HCT116 (cell line): Measurements from ENCODE around the gene SLAIN1. TPM values are rescaled to one million over a fixed set of nuclear protein-coding genes. Genes with fewer than 3 reads are reported as not detected.
"Not testable (repeated sequence)": the region's sequence is repeated elsewhere in the genome, so short reads cannot be mapped to it uniquely, and the experiment has no call there.

Experiments used
- ATAC-seq: fragments of 200-7000 bp; cut with Tn5 transposase; 2 replicates; pipeline ENCODE4 v1.9.1; 2020; ENCODE audit warnings: mild to moderate bottlenecking, moderate library complexity
- BruUV-seq: library from RNA; stranded (reverse); fragments of 400-500 nt; replicated peaks from 2 replicates; lab custom pipeline; 2021; lab: Mats Ljungman, UMichigan
- CTCF ChIA-PET: fragments of 300-600 bp; sonication (Branson Sonifier 250); formaldehyde crosslinking; loops from one replicate; lab custom pipeline; 2021; ENCODE audit warnings: antibody characterized with exemption; lab: Charles Lee
- POLR2A ChIA-PET: fragments of 300-600, 350-600 bp; sonication (Branson Sonifier 250); formaldehyde crosslinking; loops from one replicate; lab custom pipeline; 2021; ENCODE audit warnings: antibody characterized with exemption; lab: Charles Lee
- RAD21 ChIA-PET, 2 experiments: fragments of 300-600 bp; sonication (Branson Sonifier 250); formaldehyde crosslinking; loops; one replicate each; lab custom pipeline; 2023; ENCODE audit warnings: low total read pairs in 2 of 2; ENCODE audit not compliant: uncharacterized antibody in 2 of 2, unreplicated experiment in 2 of 2, low non-redundant PET in 1 of 2; lab: Charles Lee
- DNase-seq: peaks from one replicate; pipeline ENCODE4 v3.0.0-alpha.2; 2010; ENCODE audit warnings: low read depth, low spot score
- H2AFZ ChIP-seq: fragments of 200-600 bp; shearing (Covaris generic), sonication (generic); 2 replicates; pipeline ENCODE4 v1.6.1; 2017; ENCODE audit warnings: low read depth, mixed run types, mixed read lengths, antibody characterized with exemption, low read length; ENCODE audit not compliant: poor library complexity, severe bottlenecking
- H3K27ac ChIP-seq: 2 replicates; pipeline ENCODE4 v1.5.1; 2012; ENCODE audit warnings: low read depth, low read length
- H3K27me3 ChIP-seq: fragments of 200-600 bp; sonication (generic); 2 replicates; pipeline ENCODE4 v1.6.1; 2016; ENCODE audit warnings: mixed run types, low read length, mixed read lengths; ENCODE audit not compliant: insufficient read depth
- H3K36me3 ChIP-seq, 2 experiments: fragments of 200-500 bp in 1 of 2; fragments of 200-600 bp in 1 of 2; sonication (Bioruptor generic) in 1 of 2; sonication (generic) in 1 of 2; 2 replicates each; pipeline versions ENCODE4 v1.5.1 to v1.6.1; 2014 to 2016; ENCODE audit warnings: low read length in 2 of 2, inconsistent platforms in 1 of 2, mixed read lengths in 1 of 2, mixed run types in 1 of 2; ENCODE audit not compliant: insufficient read depth in 2 of 2, control insufficient read depth in 1 of 2
- H3K4me1 ChIP-seq, 2 experiments: fragments of 200-600 bp in 1 of 2; sonication (generic) in 1 of 2; 2 replicates each; pipeline versions ENCODE4 v1.5.1 to v1.6.1; 2012 to 2017; ENCODE audit warnings: low read length in 2 of 2, inconsistent platforms in 1 of 2, mild to moderate bottlenecking in 1 of 2, mixed read lengths in 1 of 2, mixed run types in 1 of 2, moderate library complexity in 1 of 2; ENCODE audit not compliant: insufficient read depth in 2 of 2, control insufficient read depth in 1 of 2
- H3K4me2 ChIP-seq: fragments of 200-600 bp; sonication (generic); 2 replicates; pipeline ENCODE4 v1.6.1; 2017; ENCODE audit warnings: mixed run types, low read length, mixed read lengths
- H3K4me3 ChIP-seq, 2 experiments: fragments of 200-600 bp in 1 of 2; sonication (generic) in 1 of 2; replicated peaks in 1 of 2; 2 replicates each; pipeline ENCODE4 v1.5.1; 2011 to 2016; ENCODE audit warnings: low read length in 2 of 2, control low read depth in 1 of 2, low read depth in 1 of 2, mild to moderate bottlenecking in 1 of 2, mixed read lengths in 1 of 2, mixed run types in 1 of 2
- H3K79me2 ChIP-seq: fragments of 200-600 bp; sonication (generic); 2 replicates; pipeline ENCODE4 v1.6.1; 2017; ENCODE audit warnings: mild to moderate bottlenecking, mixed run types, low read length, moderate library complexity, mixed read lengths; ENCODE audit not compliant: insufficient read depth
- H3K9ac ChIP-seq: fragments of 200-600 bp; sonication (generic); 2 replicates; pipeline ENCODE4 v1.6.1; 2016; ENCODE audit warnings: low read length, mixed read lengths
- H3K9me2 ChIP-seq: fragments of 200-600 bp; sonication (generic), shearing (Covaris generic); 2 replicates; pipeline ENCODE4 v1.6.1; 2017; ENCODE audit warnings: mixed run types, mild to moderate bottlenecking, moderate library complexity; ENCODE audit not compliant: insufficient read depth
- H3K9me3 ChIP-seq, 2 experiments: fragments of 200-500 bp in 1 of 2; fragments of 200-600 bp in 1 of 2; sonication (Bioruptor generic) in 1 of 2; sonication (generic) in 1 of 2; 2 replicates each; pipeline ENCODE4 v1.6.1; 2014 to 2017; ENCODE audit warnings: low read length in 2 of 2, mixed read lengths in 2 of 2, inconsistent platforms in 1 of 2, low read depth in 1 of 2, mild to moderate bottlenecking in 1 of 2, mixed run types in 1 of 2, moderate library complexity in 1 of 2; ENCODE audit not compliant: control insufficient read depth in 1 of 2, insufficient read depth in 1 of 2
- H4K20me1 ChIP-seq: fragments of 200-600 bp; sonication (generic), shearing (Covaris generic); 2 replicates; pipeline ENCODE4 v1.6.1; 2017; ENCODE audit warnings: mixed run types, mild to moderate bottlenecking, moderate library complexity; ENCODE audit not compliant: insufficient read depth
- CEBPB ChIP-seq: IDR thresholded peaks from 2 replicates; pipeline ENCODE4 v1.6.1; 2012; ENCODE audit warnings: low read depth
- SIN3A ChIP-seq: IDR thresholded peaks from 2 replicates; pipeline ENCODE4 v1.6.1; 2012; ENCODE audit warnings: low read depth
- SP1 ChIP-seq: IDR thresholded peaks from 2 replicates; pipeline ENCODE4 v1.6.1; 2012; ENCODE audit warnings: low read depth
- YY1 ChIP-seq: IDR thresholded peaks from 2 replicates; pipeline ENCODE4 v1.6.1; 2011; ENCODE audit warnings: low read length, low read depth, moderate library complexity, mild to moderate bottlenecking; ENCODE audit not compliant: insufficient replicate concordance; ENCODE audit errors: extremely low read depth
- intact Hi-C: fragments of 100-400 bp; cut with micrococcal nuclease; formaldehyde crosslinking; loops from 2 replicates; pipeline ENCODE4 v1.10.0; 2022
- total RNA-seq: library from RNA; stranded (reverse); gene quantifications from one replicate; pipeline ENCODE4 v1.2.1, GENCODE V29; 2021; ENCODE audit not compliant: unreplicated experiment

The SLAIN1 gene
- total RNA-seq, 1 experiment from 2014 or later = 0.34 TPM

DNA sequence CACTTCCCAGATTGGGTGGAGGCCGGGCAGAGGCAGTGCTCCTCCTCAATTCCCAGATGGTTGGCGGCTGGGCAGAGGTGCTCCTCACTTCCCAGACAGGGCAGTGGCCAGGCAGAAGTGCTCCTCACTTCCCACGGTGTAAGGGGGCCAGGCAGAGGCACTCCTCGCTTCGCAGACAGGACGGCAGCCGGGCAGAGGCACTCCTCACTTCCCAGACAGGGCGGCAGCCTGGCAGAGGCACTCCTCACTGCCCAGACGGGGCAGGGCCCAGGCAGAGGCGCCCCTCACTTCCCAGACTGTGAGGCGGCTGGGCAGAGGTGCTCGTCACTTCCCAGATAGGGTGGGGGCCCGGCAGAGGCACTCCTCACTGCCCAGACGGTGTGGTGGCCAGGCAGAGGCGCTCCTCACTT, 36.6 kb upstream of the SLAIN1 start:
- no peaks in the 10 kb centered on the region for H4K20me1 ChIP-seq
- H3K27me3 ChIP-seq = no peaks in the 10 kb centered on the region
- RAD21 ChIA-PET = no interaction called here
- DNase-seq (no peak), ATAC-seq (no peak)
- no peak overlapping the region for H3K4me3 ChIP-seq
- no peaks in the 10 kb centered on the region for H3K4me1 ChIP-seq
- TF ChIP-seq SP1 = no peak
- no peak for TF ChIP-seq CEBPB
- TF ChIP-seq SIN3A = no peak
- TF ChIP-seq YY1 = no peak
- no peak overlapping the region for H3K9ac ChIP-seq
- no peaks in the 10 kb centered on the region for H3K9me3 ChIP-seq
- no peaks in the 10 kb centered on the region for H3K79me2 ChIP-seq
- H3K9me2 ChIP-seq = no peaks in the 10 kb centered on the region
- CTCF ChIA-PET = no interaction called here
- intact Hi-C loops = no loop called here
- no peaks in the 10 kb centered on the region for H3K36me3 ChIP-seq
- POLR2A ChIA-PET = no interaction called here
- H3K27ac ChIP-seq = no peak overlapping the region
- no TSS peak for BruUV-seq
- H3K4me2 ChIP-seq = no peak overlapping the region
- H2AFZ ChIP-seq = no peak overlapping the region

DNA sequence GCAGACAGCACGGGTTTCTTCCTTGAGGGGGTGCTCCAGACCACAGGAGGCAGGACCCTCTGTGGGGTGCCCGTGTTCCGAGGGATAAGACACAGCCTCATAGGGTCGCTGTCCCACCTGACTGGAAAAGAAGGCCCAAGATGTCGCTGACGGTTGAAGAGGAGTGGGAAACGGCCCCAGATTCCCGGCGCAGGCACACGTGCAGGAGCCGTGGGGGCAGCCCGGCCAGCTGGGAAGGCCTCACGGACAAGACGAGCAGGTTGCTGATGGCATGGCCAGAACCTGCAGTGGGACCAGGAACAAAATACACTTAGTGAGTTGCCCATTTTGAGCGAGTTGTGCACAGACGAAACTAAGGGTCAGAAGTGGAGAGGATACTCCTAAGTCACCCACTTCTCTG, 35.2 kb upstream of the SLAIN1 start:
- DNase-seq, RAD21 ChIA-PET, H3K9me3 ChIP-seq, H3K9me2 ChIP-seq, ATAC-seq, intact Hi-C loops, H3K9ac ChIP-seq, POLR2A ChIA-PET, BruUV-seq, H4K20me1 ChIP-seq, H3K79me2 ChIP-seq, H2AFZ ChIP-seq, H3K4me2 ChIP-seq, H3K27ac ChIP-seq, H3K4me3 ChIP-seq, H3K27me3 ChIP-seq, H3K36me3 ChIP-seq, CTCF ChIA-PET, H3K4me1 ChIP-seq: not testable (repeated sequence)

- RAD21 ChIA-PET, ATAC-seq: not testable (repeated sequence)
Observed at GRCh38 chr13:77662831-77663230, 34.7 kb upstream of the SLAIN1 start.

More at GRCh38 chr13:77662831-77663230, 34.7 kb upstream of the SLAIN1 start:
- H3K27ac ChIP-seq, H3K9ac ChIP-seq, H3K9me3 ChIP-seq, H3K36me3 ChIP-seq, H2AFZ ChIP-seq, H3K79me2 ChIP-seq, H3K27me3 ChIP-seq, POLR2A ChIA-PET, CTCF ChIA-PET, H3K9me2 ChIP-seq, intact Hi-C loops, DNase-seq, BruUV-seq, H4K20me1 ChIP-seq, H3K4me3 ChIP-seq, H3K4me2 ChIP-seq, H3K4me1 ChIP-seq: not testable (repeated sequence)
